GM04503 (cell line): ENCODE data around the gene NACC2.
"Not testable (repeated sequence)": the region's sequence is repeated elsewhere in the genome, so short reads cannot be mapped to it uniquely, and the experiment has no call there.

Experiments
- DNase-seq: peaks from one replicate; pipeline ENCODE4 v3.0.0-alpha.2; 2012; ENCODE audit warnings: low read depth

The NACC2 gene

GRCh38 chr9:136110082-136111061 is 15.3 kb upstream of the NACC2 start:
- DNase-seq = no peak

DNA sequence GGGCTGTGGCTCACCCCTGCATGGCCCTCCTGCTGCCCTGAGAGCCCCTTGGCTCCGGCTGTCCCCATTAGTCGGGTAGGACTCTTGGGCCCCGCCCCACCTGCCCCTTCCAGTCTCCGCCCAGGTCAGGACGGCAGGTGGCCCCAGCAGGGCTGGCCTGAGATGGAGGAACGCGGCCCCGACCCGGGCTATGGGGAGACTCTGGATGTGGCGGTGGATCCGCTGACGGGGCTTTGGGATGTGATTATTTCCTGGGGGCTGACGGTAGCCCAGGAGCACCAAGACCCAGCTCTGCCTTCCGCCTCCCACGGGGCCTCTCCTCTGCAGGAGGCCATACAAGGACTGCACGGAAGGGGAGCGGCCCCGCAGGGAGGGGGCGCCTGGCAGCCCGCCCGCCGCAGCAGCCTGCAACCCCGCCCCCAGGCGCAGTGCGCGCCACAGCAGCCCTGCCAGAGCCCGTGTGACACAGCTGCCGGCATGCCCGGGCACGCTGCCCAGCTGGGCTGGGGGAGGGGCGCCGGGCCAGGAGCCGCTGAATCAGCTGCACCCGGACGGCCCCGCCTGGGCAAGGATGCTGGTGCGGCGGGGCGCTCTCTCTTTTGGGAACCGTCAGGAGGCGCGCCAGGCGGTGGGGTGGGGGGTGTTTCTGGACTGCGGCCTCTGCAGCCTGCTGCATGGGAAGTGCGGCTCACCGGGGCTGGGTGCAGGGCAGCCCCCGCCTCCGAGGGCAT is 14.4 kb upstream of the NACC2 start:
- DNase-seq = peak; percentile 37

DNA sequence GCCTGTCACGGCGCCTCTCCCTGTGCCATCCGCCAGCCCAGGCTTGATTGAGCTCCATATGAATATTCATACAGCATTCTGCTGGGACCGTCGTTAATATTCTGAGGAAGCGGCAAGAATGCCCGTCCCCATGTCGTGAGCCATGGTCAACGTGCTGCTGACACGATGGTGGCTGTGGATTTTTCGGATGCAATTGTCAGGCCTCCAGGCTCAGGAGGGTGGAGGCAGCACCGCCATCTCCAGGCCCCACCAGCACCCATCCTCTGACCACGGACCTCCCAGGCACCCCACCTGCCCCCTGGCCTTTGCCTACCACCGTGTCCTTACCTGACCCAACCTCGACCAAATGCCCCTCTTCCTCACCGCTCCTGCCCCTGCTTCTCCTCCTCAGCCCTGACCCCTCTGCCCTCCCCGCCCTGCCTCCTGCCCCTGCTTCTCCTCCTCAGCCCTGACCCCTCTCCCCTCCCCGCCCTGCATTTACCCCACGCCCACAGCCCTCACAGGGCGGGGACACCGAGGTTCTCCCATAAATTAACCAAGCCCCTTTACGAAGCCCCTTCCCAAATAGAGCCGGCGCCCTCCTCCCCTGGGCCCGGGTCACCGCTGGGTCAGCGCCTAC is 13.7 kb upstream of the NACC2 start:
- DNase-seq = no peak

- DNase-seq = no peak
Observed at GRCh38 chr9:136107953-136108647, 13.0 kb upstream of the NACC2 start.

DNA sequence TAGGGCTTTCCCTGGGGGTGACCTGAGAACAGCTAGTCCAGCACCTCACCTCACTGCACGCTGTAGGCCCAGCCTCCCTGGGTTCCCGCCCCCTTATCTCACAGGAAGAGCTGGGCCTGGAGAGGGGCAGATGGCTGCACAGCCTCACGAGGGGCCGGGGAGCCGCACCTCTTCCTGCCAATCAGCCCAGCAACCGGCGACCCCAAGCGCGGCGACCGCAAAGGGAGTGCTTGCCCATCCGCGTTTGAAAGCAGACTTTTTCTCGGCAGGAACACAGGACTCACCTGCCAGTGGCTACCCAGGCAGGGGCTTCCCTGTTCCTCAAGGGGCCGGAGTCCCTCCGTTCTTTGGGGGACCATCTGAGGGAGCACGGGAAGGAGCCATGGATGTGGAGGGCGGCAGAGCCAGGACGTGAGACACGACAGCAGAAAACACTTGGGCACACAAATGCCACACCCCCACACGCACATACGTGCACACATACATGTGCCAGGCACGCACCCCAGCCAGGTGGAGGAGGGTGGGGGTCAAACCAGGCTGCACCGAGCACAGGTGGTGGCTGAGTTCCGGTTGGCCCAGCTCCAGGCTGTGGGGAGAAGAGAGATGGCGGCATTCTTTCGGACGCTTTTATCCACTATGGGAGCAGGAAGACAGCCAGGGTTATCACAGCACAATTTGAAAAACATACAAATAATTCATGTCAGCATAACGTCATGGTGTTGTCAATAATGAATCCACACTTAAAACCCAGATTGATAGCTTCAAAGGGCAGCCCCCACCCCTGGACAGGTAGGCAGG is 12.3 kb upstream of the NACC2 start:
- no peak for DNase-seq

DNA sequence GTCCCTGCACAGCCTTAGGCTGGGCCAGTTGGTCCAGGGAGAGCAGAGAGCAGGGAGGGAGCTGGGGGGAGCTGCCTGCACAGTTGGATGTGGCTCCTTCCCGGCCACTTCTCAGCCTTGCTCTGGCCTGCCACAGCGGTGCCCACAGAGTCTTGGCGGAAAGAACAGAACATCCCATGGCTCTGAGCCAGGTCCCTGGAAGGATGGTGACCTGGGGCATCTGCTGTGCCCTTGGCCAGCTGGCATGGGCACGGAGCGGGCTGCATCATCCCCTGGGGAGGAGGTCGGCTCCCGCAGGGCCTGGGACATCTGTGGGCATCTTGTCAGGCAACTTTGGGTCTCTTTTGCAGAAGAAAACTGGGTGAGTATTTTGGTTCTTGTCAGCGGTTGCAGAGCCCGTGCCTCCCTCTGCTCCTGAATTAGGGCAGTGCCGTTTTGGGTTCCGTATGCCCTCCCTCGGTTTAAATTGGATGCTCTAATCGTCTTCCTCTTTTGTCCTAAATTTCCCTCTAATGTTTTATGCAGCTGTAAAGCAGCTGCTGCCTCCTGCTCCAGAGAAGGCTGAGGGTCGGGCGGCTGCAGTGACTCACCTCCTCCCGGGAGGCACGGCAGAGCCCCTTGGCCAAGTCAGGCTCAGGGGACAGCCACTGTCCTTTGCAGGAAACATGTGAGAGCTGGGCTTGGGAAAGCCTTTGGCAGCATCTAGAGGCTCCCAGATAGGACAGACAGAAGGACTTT is 10.5 kb upstream of the NACC2 start:
- DNase-seq = no peak

GRCh38 chr9:136104916-136105315 is 9.8 kb upstream of the NACC2 start:
- no peak for DNase-seq

DNA sequence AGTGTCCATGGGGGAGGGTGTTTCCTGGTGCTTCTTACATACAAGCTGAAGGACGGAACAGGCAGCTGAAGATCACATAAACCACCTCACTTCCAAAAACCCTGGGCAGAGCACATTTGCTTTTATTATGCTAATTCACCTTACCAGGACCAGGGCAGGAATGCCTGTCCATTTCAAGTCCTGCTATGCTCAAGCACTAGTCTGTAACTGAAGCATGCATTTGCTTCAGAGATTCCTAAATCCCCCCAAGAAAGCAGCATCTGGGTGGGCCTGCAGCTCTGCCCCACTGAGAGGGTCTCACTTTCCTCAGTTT is 9.4 kb upstream of the NACC2 start:
- no peak for DNase-seq

- no peak for DNase-seq
Observed at GRCh38 chr9:136103651-136104487, 8.8 kb upstream of the NACC2 start.

DNA sequence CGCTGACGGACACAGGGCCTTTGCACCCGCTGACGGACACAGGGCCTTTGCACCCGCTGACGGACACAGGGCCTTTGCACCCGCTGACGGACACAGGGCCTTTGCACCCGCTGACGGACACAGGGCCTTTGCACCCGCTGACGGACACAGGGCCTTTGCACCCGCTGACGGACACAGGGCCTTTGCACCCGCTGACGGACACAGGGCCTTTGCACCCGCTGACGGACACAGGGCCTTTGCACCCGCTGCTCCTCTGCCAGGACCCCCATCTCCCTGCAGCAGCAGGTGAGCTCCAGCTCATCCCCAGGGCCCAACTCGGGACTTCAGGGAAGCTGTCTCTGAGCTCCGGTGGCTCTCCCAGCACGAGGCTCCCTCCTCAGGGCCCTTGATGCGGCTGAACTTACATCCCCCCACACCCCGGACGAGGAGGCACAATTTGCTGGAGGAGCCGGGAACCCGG is 6.6 kb upstream of the NACC2 start:
- DNase-seq = not testable (repeated sequence)

GRCh38 chr9:136100700-136101614 is 5.9 kb upstream of the NACC2 start:
- DNase-seq = no peak

DNA sequence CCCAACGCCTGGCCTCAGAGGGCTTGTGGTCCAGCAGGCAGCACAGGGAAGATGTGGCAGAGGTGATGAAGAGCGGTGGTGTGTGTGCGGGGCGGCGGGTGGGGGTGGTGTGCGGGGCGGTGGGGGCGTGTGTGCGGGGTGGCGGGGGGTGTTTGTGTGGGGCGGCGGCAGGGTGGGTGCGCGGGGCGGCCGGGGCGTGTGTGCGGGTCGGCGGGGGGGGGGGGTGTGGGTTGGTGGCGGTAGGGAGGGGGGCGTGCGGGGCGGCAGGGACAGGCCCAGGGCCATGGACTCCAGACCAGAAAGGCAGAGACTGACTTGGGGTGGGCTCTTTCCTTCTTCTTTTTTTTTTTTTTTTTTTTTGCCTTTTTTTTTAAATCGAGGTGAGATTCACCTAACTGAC is 4.5 kb upstream of the NACC2 start:
- DNase-seq = no peak

DNA sequence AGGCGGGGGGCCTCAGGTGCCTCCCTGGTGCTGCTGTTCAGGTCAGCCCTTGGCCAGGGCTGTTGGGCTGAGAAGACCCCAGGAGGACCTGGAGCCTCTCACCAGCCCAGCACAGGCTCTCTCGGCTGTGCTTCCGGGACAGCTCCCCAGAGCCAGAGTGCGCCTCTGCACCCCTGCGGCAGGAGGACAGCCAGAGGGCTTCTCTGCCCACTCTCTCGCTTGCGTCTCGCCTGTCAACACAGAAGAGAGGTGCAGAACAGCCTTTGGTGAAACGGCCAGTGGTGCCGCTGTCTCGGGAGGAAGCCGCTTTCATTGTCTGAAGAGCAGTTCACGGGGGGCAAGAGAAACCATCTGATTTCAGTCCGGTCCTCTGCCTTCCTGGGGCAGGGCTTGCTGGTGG is 3.8 kb upstream of the NACC2 start:
- DNase-seq = no peak

- no peak for DNase-seq
Observed at GRCh38 chr9:136098210-136098609, 3.1 kb upstream of the NACC2 start.

DNA sequence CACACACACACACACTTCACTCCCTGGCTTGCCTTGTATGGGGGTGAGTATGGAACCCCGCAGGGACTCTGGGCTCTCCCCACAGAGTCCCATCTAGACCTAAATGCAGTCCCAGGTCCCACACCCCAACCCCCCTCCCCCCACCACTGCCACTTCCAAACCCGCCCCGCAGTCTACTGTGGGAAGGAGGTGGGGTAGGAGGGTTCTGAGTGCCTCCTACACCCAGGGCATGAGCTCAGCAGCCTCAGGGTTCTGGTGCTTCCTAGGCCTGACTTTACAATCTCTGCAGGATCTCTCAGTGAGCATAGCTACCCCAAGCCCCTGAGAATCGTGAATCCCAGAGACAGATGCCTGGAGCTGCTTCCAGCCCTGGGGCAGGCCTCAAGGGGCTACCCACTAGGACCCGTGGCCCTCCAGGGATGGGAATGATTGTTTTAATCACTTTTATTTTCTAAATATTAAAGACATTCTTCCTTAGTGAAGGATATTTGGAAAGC is 1.5 kb upstream of the NACC2 start:
- DNase-seq = no peak

DNA sequence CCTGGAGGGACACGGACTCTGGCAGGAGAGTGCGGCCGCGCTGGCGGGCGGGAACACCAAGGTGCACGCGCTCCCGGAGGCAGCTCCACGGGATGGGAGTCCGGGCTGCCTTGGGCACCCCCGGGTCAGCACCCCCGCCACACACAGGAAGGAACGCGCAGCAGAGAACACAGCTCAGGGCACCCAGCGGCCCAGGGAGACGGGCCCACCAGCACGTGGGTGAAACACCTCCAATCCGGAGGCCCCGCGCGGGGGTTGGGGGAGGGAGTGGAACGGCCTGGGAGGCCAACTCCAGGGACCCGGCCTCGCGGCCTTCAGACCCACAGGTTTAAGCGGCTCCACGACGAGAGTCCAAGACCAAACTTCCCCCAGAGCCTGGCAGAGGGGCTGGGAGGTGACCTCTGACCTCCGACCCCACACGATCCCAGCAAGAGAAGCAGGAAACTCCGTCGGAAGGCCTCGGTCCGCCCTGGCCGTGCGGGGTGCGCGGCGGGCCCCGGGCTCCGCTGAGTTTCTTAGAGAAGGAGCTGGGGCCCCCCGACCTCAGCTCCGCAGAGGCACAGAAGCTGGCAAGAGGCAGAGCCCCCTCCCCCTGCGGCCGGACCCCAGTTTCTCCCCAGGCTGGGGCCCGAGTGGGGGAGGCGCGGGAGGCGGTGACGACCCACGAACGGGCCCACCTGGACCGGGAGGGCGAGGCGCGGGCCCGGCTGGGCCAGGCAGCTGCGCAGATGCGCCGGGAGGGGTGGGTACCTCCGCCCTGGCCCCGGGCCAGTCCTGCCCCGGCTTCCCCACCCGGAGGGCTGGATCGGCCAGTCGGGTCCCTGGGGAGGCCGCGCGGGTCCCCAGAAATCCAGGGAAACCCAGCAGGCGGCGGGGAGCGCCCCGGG is 851 bp downstream of the NACC2 start:
- DNase-seq = no peak

GRCh38 chr9:136093346-136093986 is 1.6 kb downstream of the NACC2 start:
- no peak for DNase-seq
